ENCODE results near the gene TJP2.

DNA sequence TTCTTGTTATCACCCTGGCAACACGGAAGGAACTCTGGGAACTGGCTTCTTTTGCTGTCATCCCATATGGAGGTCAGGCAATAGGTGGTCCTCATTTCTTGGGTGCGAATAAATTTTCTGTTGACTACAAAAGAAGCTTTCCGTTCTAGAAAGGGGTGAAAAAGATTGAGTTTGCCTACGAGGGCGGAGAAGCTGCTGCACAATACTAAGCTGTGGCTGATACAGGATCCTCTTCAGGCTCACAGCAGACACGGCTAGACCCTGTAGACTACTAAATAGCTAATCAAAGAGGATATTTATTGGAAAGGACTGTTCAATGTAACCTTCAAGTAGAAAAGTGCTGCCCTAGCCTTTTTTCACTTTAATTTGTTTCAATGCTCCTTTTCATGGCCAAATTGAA lies 58.1 kb downstream of the TJP2 start:
- no peak for TF ChIP-seq CTCF (IDR thresholded peaks at IDR 0.05)
- TF ChIP-seq POLR2A (IDR thresholded peaks at IDR 0.05), result no peak
